K562 (cell line): ENCODE results near the gene HES4. TPM values are rescaled to one million over a fixed set of nuclear protein-coding genes. Genes with fewer than 3 reads are reported as not detected.

Experiments
- CEBPB ChIP-seq: fragments of 450-650 bp; IDR thresholded peaks from 2 replicates; pipeline ENCODE4 v1.6.1; 2016; ENCODE audit warnings: missing genetic modification characterization, missing compliant biosample characterization
- EGR1 ChIP-seq: fragments of 450-650 bp; conservative IDR thresholded peaks from 2 replicates; pipeline ENCODE4 v1.6.1; 2017; ENCODE audit warnings: mild to moderate bottlenecking
- HEY1 ChIP-seq: fragments of 250-450 bp; sonication (Bioruptor Pico); IDR thresholded peaks from 2 replicates; pipeline ENCODE4 v1.5.0; 2020; ENCODE audit warnings: mild to moderate bottlenecking, moderate library complexity, borderline replicate concordance
- MAFF ChIP-seq: IDR thresholded peaks from 2 replicates; pipeline ENCODE4 v1.6.1; 2012; ENCODE audit warnings: low read length, improper control_type of control experiment
- PHB ChIP-seq: fragments of 250-450 bp; sonication (Bioruptor Pico); IDR thresholded peaks from 2 replicates; pipeline ENCODE4 v1.5.0; 2021
- SMC3 ChIP-seq: conservative IDR thresholded peaks from 2 replicates; pipeline ENCODE4 v1.6.1; 2011; ENCODE audit warnings: low read depth, low read length, improper control_type of control experiment; ENCODE audit not compliant: insufficient read depth
- polyA plus RNA-seq, 8 experiments: library from polyadenylated mRNA; depleted of rRNA in 4 of 8; stranded (reverse) in 5 of 8; unstranded in 3 of 8; fragments of >200 nt; fragmentation: Nextera tagmentation in 2 of 8; fragmentation: Illumina TruSeq in 1 of 8; extraction: Ambion mirVana in 2 of 8; extraction: Trizol in 1 of 8; gene quantifications; 2 replicates each; pipeline versions ENCODE4 v1.2.1 to v1.2.3, GENCODE V29; 2011 to 2014; ENCODE audit warnings: inconsistent platforms in 1 of 8, missing spikeins in 1 of 8
- total RNA-seq, 7 experiments: library from RNA; depleted of rRNA in 6 of 7; stranded (reverse); fragments of >200 nt in 6 of 7; fragmentation: Illumina TruSeq in 2 of 7; extraction: Trizol in 2 of 7; gene quantifications; 2 replicates each; pipeline versions ENCODE4 v1.2.1 to v1.2.3, GENCODE V29; 2011 to 2021; ENCODE audit warnings: low replicate concordance in 1 of 7
- TF ChIP-seq, protein P1 (sequence below): fragments of 200-600 bp; sonication (generic); IDR thresholded peaks from one replicate; pipeline ENCODE4 v1.6.1; 2012; ENCODE audit warnings: mild to moderate bottlenecking, low read depth, low read length, inconsistent platforms
- TF ChIP-seq, protein P2 (sequence below): sonication (generic); formaldehyde crosslinking; IDR thresholded peaks from 2 replicates; pipeline ENCODE4 v1.8.0; 2022; ENCODE audit warnings: missing genetic modification reagents, mild to moderate bottlenecking, borderline replicate concordance

HES4 gene
- total and polyA plus RNA-seq, 9 of the 15 experiments (the other 6 are each of a cell fraction or from before 2014, with no cell fraction given): 0.21 to 43.7 (median 5.3) TPM; not detected in 2

DNA sequence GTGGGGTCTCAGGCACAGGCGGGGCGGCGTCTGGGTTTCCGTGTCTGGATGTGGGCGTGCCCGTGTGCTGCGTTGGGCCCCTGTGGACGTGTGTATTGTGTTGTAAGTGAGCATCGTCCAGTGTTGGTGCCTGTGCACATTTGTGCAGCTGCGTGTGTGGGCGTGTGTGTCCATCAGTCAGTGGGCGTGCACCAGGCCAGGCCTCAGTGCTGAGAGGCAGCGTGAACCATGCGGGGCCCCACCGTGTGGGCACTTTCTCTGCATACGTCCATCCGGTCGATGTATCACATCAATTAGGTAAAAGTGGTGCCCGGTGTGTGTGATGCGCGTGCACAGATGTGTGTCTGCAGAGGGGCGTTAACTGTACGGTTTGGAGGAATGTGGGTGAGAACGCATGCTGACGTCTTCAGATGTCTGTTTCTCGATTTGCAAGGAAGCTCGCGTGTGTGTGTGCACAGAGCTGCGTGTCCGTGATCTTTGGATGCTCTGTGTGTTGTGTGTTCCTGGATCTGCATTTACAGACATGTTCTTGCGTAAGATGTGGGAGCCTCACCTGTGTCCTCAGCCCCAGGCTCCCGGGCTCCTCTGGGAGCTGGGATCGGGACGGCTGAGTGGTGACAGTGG lies 44.7 kb upstream of the HES4 start (continued):
- TF ChIP-seq, protein P1, sequence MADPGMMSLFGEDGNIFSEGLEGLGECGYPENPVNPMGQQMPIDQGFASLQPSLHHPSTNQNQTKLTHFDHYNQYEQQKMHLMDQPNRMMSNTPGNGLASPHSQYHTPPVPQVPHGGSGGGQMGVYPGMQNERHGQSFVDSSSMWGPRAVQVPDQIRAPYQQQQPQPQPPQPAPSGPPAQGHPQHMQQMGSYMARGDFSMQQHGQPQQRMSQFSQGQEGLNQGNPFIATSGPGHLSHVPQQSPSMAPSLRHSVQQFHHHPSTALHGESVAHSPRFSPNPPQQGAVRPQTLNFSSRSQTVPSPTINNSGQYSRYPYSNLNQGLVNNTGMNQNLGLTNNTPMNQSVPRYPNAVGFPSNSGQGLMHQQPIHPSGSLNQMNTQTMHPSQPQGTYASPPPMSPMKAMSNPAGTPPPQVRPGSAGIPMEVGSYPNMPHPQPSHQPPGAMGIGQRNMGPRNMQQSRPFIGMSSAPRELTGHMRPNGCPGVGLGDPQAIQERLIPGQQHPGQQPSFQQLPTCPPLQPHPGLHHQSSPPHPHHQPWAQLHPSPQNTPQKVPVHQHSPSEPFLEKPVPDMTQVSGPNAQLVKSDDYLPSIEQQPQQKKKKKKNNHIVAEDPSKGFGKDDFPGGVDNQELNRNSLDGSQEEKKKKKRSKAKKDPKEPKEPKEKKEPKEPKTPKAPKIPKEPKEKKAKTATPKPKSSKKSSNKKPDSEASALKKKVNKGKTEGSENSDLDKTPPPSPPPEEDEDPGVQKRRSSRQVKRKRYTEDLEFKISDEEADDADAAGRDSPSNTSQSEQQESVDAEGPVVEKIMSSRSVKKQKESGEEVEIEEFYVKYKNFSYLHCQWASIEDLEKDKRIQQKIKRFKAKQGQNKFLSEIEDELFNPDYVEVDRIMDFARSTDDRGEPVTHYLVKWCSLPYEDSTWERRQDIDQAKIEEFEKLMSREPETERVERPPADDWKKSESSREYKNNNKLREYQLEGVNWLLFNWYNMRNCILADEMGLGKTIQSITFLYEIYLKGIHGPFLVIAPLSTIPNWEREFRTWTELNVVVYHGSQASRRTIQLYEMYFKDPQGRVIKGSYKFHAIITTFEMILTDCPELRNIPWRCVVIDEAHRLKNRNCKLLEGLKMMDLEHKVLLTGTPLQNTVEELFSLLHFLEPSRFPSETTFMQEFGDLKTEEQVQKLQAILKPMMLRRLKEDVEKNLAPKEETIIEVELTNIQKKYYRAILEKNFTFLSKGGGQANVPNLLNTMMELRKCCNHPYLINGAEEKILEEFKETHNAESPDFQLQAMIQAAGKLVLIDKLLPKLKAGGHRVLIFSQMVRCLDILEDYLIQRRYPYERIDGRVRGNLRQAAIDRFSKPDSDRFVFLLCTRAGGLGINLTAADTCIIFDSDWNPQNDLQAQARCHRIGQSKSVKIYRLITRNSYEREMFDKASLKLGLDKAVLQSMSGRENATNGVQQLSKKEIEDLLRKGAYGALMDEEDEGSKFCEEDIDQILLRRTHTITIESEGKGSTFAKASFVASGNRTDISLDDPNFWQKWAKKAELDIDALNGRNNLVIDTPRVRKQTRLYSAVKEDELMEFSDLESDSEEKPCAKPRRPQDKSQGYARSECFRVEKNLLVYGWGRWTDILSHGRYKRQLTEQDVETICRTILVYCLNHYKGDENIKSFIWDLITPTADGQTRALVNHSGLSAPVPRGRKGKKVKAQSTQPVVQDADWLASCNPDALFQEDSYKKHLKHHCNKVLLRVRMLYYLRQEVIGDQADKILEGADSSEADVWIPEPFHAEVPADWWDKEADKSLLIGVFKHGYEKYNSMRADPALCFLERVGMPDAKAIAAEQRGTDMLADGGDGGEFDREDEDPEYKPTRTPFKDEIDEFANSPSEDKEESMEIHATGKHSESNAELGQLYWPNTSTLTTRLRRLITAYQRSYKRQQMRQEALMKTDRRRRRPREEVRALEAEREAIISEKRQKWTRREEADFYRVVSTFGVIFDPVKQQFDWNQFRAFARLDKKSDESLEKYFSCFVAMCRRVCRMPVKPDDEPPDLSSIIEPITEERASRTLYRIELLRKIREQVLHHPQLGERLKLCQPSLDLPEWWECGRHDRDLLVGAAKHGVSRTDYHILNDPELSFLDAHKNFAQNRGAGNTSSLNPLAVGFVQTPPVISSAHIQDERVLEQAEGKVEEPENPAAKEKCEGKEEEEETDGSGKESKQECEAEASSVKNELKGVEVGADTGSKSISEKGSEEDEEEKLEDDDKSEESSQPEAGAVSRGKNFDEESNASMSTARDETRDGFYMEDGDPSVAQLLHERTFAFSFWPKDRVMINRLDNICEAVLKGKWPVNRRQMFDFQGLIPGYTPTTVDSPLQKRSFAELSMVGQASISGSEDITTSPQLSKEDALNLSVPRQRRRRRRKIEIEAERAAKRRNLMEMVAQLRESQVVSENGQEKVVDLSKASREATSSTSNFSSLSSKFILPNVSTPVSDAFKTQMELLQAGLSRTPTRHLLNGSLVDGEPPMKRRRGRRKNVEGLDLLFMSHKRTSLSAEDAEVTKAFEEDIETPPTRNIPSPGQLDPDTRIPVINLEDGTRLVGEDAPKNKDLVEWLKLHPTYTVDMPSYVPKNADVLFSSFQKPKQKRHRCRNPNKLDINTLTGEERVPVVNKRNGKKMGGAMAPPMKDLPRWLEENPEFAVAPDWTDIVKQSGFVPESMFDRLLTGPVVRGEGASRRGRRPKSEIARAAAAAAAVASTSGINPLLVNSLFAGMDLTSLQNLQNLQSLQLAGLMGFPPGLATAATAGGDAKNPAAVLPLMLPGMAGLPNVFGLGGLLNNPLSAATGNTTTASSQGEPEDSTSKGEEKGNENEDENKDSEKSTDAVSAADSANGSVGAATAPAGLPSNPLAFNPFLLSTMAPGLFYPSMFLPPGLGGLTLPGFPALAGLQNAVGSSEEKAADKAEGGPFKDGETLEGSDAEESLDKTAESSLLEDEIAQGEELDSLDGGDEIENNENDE: no peak
- TF ChIP-seq MAFF: no peak
- TF ChIP-seq SMC3: no peak
- TF ChIP-seq CEBPB (tag): peak; percentile 40; the same call in 1 of the 2 replicates
- TF ChIP-seq EGR1: peak; percentile 30; the same call in 1 of the 2 replicates
- TF ChIP-seq HEY1 (CRISPR knock-in tag): no peak
- TF ChIP-seq, protein P2, sequence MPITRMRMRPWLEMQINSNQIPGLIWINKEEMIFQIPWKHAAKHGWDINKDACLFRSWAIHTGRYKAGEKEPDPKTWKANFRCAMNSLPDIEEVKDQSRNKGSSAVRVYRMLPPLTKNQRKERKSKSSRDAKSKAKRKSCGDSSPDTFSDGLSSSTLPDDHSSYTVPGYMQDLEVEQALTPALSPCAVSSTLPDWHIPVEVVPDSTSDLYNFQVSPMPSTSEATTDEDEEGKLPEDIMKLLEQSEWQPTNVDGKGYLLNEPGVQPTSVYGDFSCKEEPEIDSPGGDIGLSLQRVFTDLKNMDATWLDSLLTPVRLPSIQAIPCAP (CRISPR knock-in tag): no peak
- TF ChIP-seq PHB (CRISPR knock-in tag): no peak
